22Rv1 (cell line): ENCODE measurements around the gene RORC.

ENCODE experiments used
- ZFX ChIP-seq: fragments of 450-650 bp; IDR thresholded peaks from 2 replicates; pipeline ENCODE4 v1.6.1; 2017; ENCODE audit warnings: antibody characterized with exemption, borderline replicate concordance
- TF ChIP-seq, protein P1 (sequence below): fragments of 450-650 bp; IDR thresholded peaks from 2 replicates; pipeline ENCODE4 v1.5.1; 2017; ENCODE audit warnings: mild to moderate bottlenecking

- TF ChIP-seq, protein P1, sequence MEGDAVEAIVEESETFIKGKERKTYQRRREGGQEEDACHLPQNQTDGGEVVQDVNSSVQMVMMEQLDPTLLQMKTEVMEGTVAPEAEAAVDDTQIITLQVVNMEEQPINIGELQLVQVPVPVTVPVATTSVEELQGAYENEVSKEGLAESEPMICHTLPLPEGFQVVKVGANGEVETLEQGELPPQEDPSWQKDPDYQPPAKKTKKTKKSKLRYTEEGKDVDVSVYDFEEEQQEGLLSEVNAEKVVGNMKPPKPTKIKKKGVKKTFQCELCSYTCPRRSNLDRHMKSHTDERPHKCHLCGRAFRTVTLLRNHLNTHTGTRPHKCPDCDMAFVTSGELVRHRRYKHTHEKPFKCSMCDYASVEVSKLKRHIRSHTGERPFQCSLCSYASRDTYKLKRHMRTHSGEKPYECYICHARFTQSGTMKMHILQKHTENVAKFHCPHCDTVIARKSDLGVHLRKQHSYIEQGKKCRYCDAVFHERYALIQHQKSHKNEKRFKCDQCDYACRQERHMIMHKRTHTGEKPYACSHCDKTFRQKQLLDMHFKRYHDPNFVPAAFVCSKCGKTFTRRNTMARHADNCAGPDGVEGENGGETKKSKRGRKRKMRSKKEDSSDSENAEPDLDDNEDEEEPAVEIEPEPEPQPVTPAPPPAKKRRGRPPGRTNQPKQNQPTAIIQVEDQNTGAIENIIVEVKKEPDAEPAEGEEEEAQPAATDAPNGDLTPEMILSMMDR: no peak
- TF ChIP-seq ZFX: no peak
Observed at GRCh38 chr1:151802372-151802771, 29.2 kb downstream of the RORC start.
